K562 (cell line): Measurements from ENCODE around the gene CHPF2. TPM values are rescaled to one million over a fixed set of nuclear protein-coding genes. Genes with fewer than 3 reads are reported as not detected.
A peak's percentile ranks its signal among the peaks of the same experiment; 100 is the strongest.

Experiments
- ATAC-seq: fragments of 200-7000 bp; cut with Tn5 transposase; 3 replicates; pipeline ENCODE4 v1.9.1; 2020; ENCODE audit warnings: moderate library complexity
- BruUV-seq: library from RNA; stranded (reverse); fragments of 400-500 nt; replicated peaks from 2 replicates; lab custom pipeline; 2021; lab: Mats Ljungman, UMichigan
- CTCF ChIA-PET: fragments of 300-600 bp; formaldehyde crosslinking; extraction: SDS; loops from one replicate; lab custom pipeline; 2021; ENCODE audit warnings: low intra/inter-chr PET ratio; lab: Yijun Ruan, JAX
- POLR2A ChIA-PET: fragments of 300-600, 350-650 bp; sonication (Branson Sonifier 250); formaldehyde crosslinking; extraction: SDS; loops from one replicate; lab custom pipeline; 2021; ENCODE audit warnings: antibody characterized with exemption, inconsistent platforms; lab: Yijun Ruan, JAX
- DNase-seq, 4 experiments: peaks; one replicate each; pipeline versions ENCODE4 v3.0.0 to v3.0.0-alpha.2; 2011 to 2018; ENCODE audit warnings: low spot score in 3 of 4, mixed read lengths in 3 of 4; ENCODE audit errors: extremely low read depth in 1 of 4
- FAIRE-seq: peaks from 2 replicates; lab custom pipeline; 2011; peaks lifted over from hg19 to GRCh38; lab: Jason Lieb, UNC
- H2AFZ ChIP-seq: 2 replicates; pipeline ENCODE4 v1.6.0; 2011; ENCODE audit warnings: low read depth, low read length, control low read depth, inconsistent platforms
- H3K27ac ChIP-seq: fragments of 200-600 bp; 3 replicates; pipeline ENCODE4 v1.8.0; 2011; ENCODE audit warnings: low read depth, mild to moderate bottlenecking, control low read depth, inconsistent platforms, low read length, moderate library complexity, mixed read lengths; ENCODE audit errors: extremely low read depth
- H3K27me3 ChIP-seq, 2 experiments: fragments of 300-600 bp in 1 of 2; 2 replicates in 1 of 2; 3 replicates in 1 of 2; pipeline versions ENCODE4 v1.6.0 to v1.8.0; 2011; ENCODE audit warnings: inconsistent platforms in 2 of 2, low read length in 2 of 2, mild to moderate bottlenecking in 1 of 2, mixed read lengths in 1 of 2, moderate library complexity in 1 of 2; ENCODE audit not compliant: control insufficient read depth in 2 of 2, insufficient read depth in 2 of 2
- H3K36me3 ChIP-seq: fragments of 300-600 bp; 3 replicates; pipeline ENCODE4 v1.8.0; 2011; ENCODE audit warnings: mild to moderate bottlenecking, low read length, inconsistent platforms; ENCODE audit not compliant: control insufficient read depth, insufficient read depth
- H3K4me1 ChIP-seq, 2 experiments: fragments of 200-600 bp in 1 of 2; replicated peaks in 1 of 2; 2 replicates in 1 of 2; 3 replicates in 1 of 2; pipeline versions ENCODE4 v1.5.1 to v1.8.0; 2011; ENCODE audit warnings: inconsistent platforms in 2 of 2, low read length in 2 of 2, mild to moderate bottlenecking in 1 of 2, mixed read lengths in 1 of 2, moderate library complexity in 1 of 2; ENCODE audit not compliant: control insufficient read depth in 2 of 2, insufficient read depth in 2 of 2
- H3K4me2 ChIP-seq: 2 replicates; pipeline ENCODE4 v1.6.1; 2011; ENCODE audit warnings: low read length, control low read depth, inconsistent platforms, mixed read lengths; ENCODE audit not compliant: insufficient read depth
- H3K4me3 ChIP-seq: fragments of 200-600 bp; sonication (generic), shearing (Covaris generic); 2 replicates; pipeline ENCODE4 v1.5.1; 2016; ENCODE audit warnings: control low read depth, inconsistent platforms
- H3K79me2 ChIP-seq: fragments of 200-600 bp; 3 replicates; pipeline ENCODE4 v1.8.0; 2011; ENCODE audit warnings: low read length, inconsistent platforms; ENCODE audit not compliant: control insufficient read depth, insufficient read depth
- H3K9ac ChIP-seq, 2 experiments: 2 replicates each; pipeline versions ENCODE4 v1.6.0 to v1.6.1; 2011; ENCODE audit warnings: low read depth in 2 of 2, low read length in 2 of 2, control low read depth in 1 of 2, inconsistent platforms in 1 of 2, mild to moderate bottlenecking in 1 of 2, mixed read lengths in 1 of 2; ENCODE audit not compliant: insufficient read depth in 1 of 2
- H3K9me1 ChIP-seq: one replicate; pipeline ENCODE4 v1.6.0; 2011; ENCODE audit warnings: inconsistent platforms, mild to moderate bottlenecking, low read length, moderate library complexity; ENCODE audit not compliant: control insufficient read depth, insufficient read depth
- H3K9me3 ChIP-seq: replicated peaks from 2 replicates; pipeline ENCODE4 v1.5.1; 2011; ENCODE audit warnings: low read depth, low read length, inconsistent platforms; ENCODE audit not compliant: control insufficient read depth, insufficient read depth
- H4K20me1 ChIP-seq: replicated peaks from 2 replicates; pipeline ENCODE4 v1.6.1; 2011; ENCODE audit warnings: low read length, inconsistent platforms, mixed read lengths; ENCODE audit not compliant: control insufficient read depth, insufficient read depth
- RBFOX2 ChIP-seq: fragments of 200-400 bp; formaldehyde crosslinking; IDR thresholded peaks from 2 replicates; pipeline ENCODE4 v1.6.1; 2017; ENCODE audit warnings: low read depth, mild to moderate bottlenecking, low read length, moderate library complexity
- WGBS: fragments of 100-300 bp; shearing (Covaris generic); methylation state at CpG from one replicate; pipeline ENCODE4 v1.1.6; 2016; ENCODE audit warnings: low coverage, mixed read lengths; ENCODE audit not compliant: insufficient coverage; ENCODE audit errors: missing lambda C conversion rate; 5-methylcytosine and 5-hydroxymethylcytosine counted together
- in situ Hi-C: fragments of 300-500 bp; cut with MboI; formaldehyde crosslinking; loops from 4 replicates; pipeline ENCODE4 v1.15.0; 2018; ENCODE audit warnings: inconsistent platforms, mixed read lengths
- intact Hi-C: fragments of 100-400 bp; cut with micrococcal nuclease; formaldehyde crosslinking; loops from 2 replicates; pipeline ENCODE4 v1.14.2; 2022
- polyA plus RNA-seq, 8 experiments: library from polyadenylated mRNA; depleted of rRNA in 4 of 8; stranded (reverse) in 5 of 8; unstranded in 3 of 8; fragments of >200 nt; fragmentation: Nextera tagmentation in 2 of 8; fragmentation: Illumina TruSeq in 1 of 8; extraction: Ambion mirVana in 2 of 8; extraction: Trizol in 1 of 8; gene quantifications; 2 replicates each; pipeline versions ENCODE4 v1.2.1 to v1.2.3, GENCODE V29; 2011 to 2014; ENCODE audit warnings: inconsistent platforms in 1 of 8, missing spikeins in 1 of 8
- total RNA-seq, 7 experiments: library from RNA; depleted of rRNA in 6 of 7; stranded (reverse); fragments of >200 nt in 6 of 7; fragmentation: Illumina TruSeq in 2 of 7; extraction: Trizol in 2 of 7; gene quantifications; 2 replicates each; pipeline versions ENCODE4 v1.2.1 to v1.2.3, GENCODE V29; 2011 to 2021; ENCODE audit warnings: low replicate concordance in 1 of 7
- TF ChIP-seq, protein P1 (sequence below): fragments of 450-650 bp; formaldehyde crosslinking; IDR thresholded peaks from 2 replicates; pipeline ENCODE4 v1.4.0; 2020; ENCODE audit warnings: mild to moderate bottlenecking, moderate library complexity
- TF ChIP-seq, protein P2 (sequence below): fragments of 450-650 bp; IDR thresholded peaks from 2 replicates; pipeline ENCODE4 v1.6.1; 2016; ENCODE audit warnings: low read depth, mild to moderate bottlenecking, moderate library complexity

The CHPF2 gene
- total and polyA plus RNA-seq, 9 of the 15 experiments (the other 6 are each of a cell fraction or from before 2014, with no cell fraction given), result 0.08 to 32.8 (median 10.5) TPM

DNA sequence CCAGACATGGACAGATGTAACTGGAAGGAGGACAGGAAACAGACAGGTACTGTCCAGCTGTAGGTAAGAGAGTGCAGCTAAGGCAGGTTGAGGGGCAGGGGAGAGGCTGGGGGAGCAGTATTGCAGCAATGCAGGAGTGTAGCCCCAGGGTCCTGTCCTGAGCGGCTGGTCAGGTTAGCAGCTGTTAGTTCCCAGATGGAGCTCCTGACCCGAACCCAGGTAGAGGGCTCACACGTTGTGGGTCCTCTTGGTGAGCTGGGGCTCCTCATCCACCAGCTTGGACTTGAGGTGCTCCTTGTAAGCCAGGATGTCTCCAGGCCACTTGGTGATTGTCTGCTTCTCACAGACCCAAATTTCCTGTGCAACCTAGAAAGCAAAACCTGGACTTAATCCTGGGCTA lies 18.5 kb upstream of the CHPF2 start:
- TSS peak; percentile 26 for BruUV-seq
- Histone ChIP-seq H2AFZ (no peak overlapping the region), H3K27ac (no peak overlapping the region), H3K79me2 (no peaks in the 10 kb centered on the region), H3K9ac (peak overlapping the region in 1 of 2 experiments; percentile 8; a peak in 1 of 4 replicates), H3K4me2 (no peak overlapping the region), H3K4me3 (no peak overlapping the region), H3K27me3 (no peaks in the 10 kb centered on the region), H3K4me1 (no peaks in the 10 kb centered on the region; a peak in 1 of 5 replicates), H4K20me1 (peaks cover 16% of the 10 kb centered on the region; the same call in 1 of the 2 replicates), H3K9me1 (no peaks in the 10 kb centered on the region), H3K36me3 (peaks cover 69% of the 10 kb centered on the region), H3K9me3 (no peaks in the 10 kb centered on the region)
- in situ Hi-C loops, result no loop called here
- POLR2A ChIA-PET, result interaction anchor here (0.5 to 4.9 kb wide), 8 partner anchors 8 to 291 kb away, joined by 3 to 30 read pairs (median 6); partner anchors contain the start of genes ABCF2 and CHPF2
- WGBS, result 86% methylated on average over 3 of the region's 3 CpGs
- 0 out of 2 replicates have a peak, but pooled peaks have one; percentile 23 for TF ChIP-seq RBFOX2
- TF ChIP-seq, protein P1, sequence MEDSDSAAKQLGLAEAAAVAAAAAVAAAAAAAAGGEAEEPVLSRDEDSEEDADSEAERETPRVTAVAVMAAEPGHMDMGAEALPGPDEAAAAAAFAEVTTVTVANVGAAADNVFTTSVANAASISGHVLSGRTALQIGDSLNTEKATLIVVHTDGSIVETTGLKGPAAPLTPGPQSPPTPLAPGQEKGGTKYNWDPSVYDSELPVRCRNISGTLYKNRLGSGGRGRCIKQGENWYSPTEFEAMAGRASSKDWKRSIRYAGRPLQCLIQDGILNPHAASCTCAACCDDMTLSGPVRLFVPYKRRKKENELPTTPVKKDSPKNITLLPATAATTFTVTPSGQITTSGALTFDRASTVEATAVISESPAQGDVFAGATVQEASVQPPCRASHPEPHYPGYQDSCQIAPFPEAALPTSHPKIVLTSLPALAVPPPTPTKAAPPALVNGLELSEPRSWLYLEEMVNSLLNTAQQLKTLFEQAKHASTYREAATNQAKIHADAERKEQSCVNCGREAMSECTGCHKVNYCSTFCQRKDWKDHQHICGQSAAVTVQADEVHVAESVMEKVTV, result no peak
- TF ChIP-seq, protein P2, sequence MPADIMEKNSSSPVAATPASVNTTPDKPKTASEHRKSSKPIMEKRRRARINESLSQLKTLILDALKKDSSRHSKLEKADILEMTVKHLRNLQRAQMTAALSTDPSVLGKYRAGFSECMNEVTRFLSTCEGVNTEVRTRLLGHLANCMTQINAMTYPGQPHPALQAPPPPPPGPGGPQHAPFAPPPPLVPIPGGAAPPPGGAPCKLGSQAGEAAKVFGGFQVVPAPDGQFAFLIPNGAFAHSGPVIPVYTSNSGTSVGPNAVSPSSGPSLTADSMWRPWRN, result no peak
- no peak for FAIRE-seq
- intact Hi-C loops, result no loop called here
- no peak for ATAC-seq
- DNase-seq, result no peak
- CTCF ChIA-PET, result no interaction called here
